Neuronal stem cell (in vitro differentiated cells): ENCODE data around the gene HTR7.
A peak's percentile ranks its signal among the peaks of the same experiment; 100 is the strongest.

Experiments
- DNase-seq: peaks from one replicate; pipeline ENCODE4 v3.0.0-alpha.2; 2013; ENCODE audit warnings: low spot score
- H2AFZ ChIP-seq: one replicate; pipeline ENCODE4 v1.6.1; 2013; ENCODE audit warnings: mild to moderate bottlenecking, low read length, inconsistent platforms
- H2AK5ac ChIP-seq: 2 replicates; pipeline ENCODE4 v1.6.1; 2013; ENCODE audit warnings: low read depth, mild to moderate bottlenecking, inconsistent platforms, low read length, moderate library complexity, mixed read lengths
- H2BK120ac ChIP-seq: 2 replicates; pipeline ENCODE4 v1.6.1; 2013; ENCODE audit warnings: low read depth, mild to moderate bottlenecking, inconsistent platforms, low read length, moderate library complexity, mixed read lengths
- H2BK12ac ChIP-seq: one replicate; pipeline ENCODE4 v1.6.1; 2013; ENCODE audit warnings: low read length, inconsistent platforms
- H2BK15ac ChIP-seq: 2 replicates; pipeline ENCODE4 v1.6.1; 2013; ENCODE audit warnings: mild to moderate bottlenecking, low read length, inconsistent platforms, mixed read lengths
- H2BK5ac ChIP-seq: one replicate; pipeline ENCODE4 v1.6.1; 2013; ENCODE audit warnings: inconsistent platforms, mild to moderate bottlenecking, low read length, moderate library complexity
- H3K14ac ChIP-seq: one replicate; pipeline ENCODE4 v1.6.1; 2013; ENCODE audit warnings: low read length, inconsistent platforms
- H3K18ac ChIP-seq: 2 replicates; pipeline ENCODE4 v1.6.1; 2013; ENCODE audit warnings: low read length, inconsistent platforms
- H3K23ac ChIP-seq: 2 replicates; pipeline ENCODE4 v1.6.1; 2013; ENCODE audit warnings: low read depth, mild to moderate bottlenecking, mixed read lengths, low read length, inconsistent platforms; ENCODE audit not compliant: poor library complexity
- H3K27ac ChIP-seq: replicated peaks from 3 replicates; pipeline ENCODE4 v1.5.1; 2013; ENCODE audit warnings: low read length, inconsistent platforms
- H3K27me3 ChIP-seq, 3 experiments: 2 replicates each; pipeline ENCODE4 v1.6.1; 2013; ENCODE audit warnings: low read length in 3 of 3, mild to moderate bottlenecking in 2 of 3, inconsistent platforms in 1 of 3, low read depth in 1 of 3, mixed read lengths in 1 of 3, moderate library complexity in 1 of 3; ENCODE audit not compliant: control insufficient read depth in 3 of 3, insufficient read depth in 3 of 3
- H3K36me3 ChIP-seq, 2 donors: replicated peaks in 1 of 2; 2 replicates each; pipeline ENCODE4 v1.6.1; 2013; ENCODE audit warnings: low read length in 2 of 2; ENCODE audit not compliant: control insufficient read depth in 2 of 2, insufficient read depth in 2 of 2
- H3K4ac ChIP-seq: 2 replicates; pipeline ENCODE4 v1.6.1; 2013; ENCODE audit warnings: inconsistent platforms, mild to moderate bottlenecking, low read length, moderate library complexity
- H3K4me1 ChIP-seq, 2 donors: 1 replicate in 1 of 2; 2 replicates in 1 of 2; pipeline ENCODE4 v1.6.1; 2013; ENCODE audit warnings: low read length in 2 of 2, low read depth in 1 of 2; ENCODE audit not compliant: control insufficient read depth in 2 of 2, insufficient read depth in 1 of 2
- H3K4me2 ChIP-seq: one replicate; pipeline ENCODE4 v1.6.1; 2013; ENCODE audit warnings: mild to moderate bottlenecking, low read length, inconsistent platforms; ENCODE audit not compliant: insufficient read depth, poor library complexity, severe bottlenecking
- H3K4me3 ChIP-seq, 2 donors: 2 replicates each; pipeline ENCODE4 v1.5.1; 2013; ENCODE audit warnings: low read length in 2 of 2, mild to moderate bottlenecking in 2 of 2, inconsistent platforms in 1 of 2, moderate library complexity in 1 of 2
- H3K79me1 ChIP-seq: one replicate; pipeline ENCODE4 v1.6.1; 2013; ENCODE audit warnings: low read depth, mild to moderate bottlenecking, inconsistent platforms, low read length, moderate library complexity
- H3K9ac ChIP-seq: one replicate; pipeline ENCODE4 v1.6.1; 2013; ENCODE audit warnings: mild to moderate bottlenecking, low read depth, low read length, inconsistent platforms; ENCODE audit not compliant: poor library complexity
- H3K9me3 ChIP-seq, 2 donors: replicated peaks in 1 of 2; 2 replicates each; pipeline versions ENCODE3 to v1.6.1; 2013; ENCODE audit warnings: low read length in 2 of 2, mild to moderate bottlenecking in 2 of 2, inconsistent platforms in 1 of 2, low read depth in 1 of 2, mixed read lengths in 1 of 2, moderate library complexity in 1 of 2; ENCODE audit not compliant: control insufficient read depth in 2 of 2, insufficient read depth in 1 of 2
- H4K8ac ChIP-seq: one replicate; pipeline ENCODE4 v1.6.1; 2013; ENCODE audit warnings: low read depth, mild to moderate bottlenecking, inconsistent platforms, low read length, moderate library complexity
- H4K91ac ChIP-seq: one replicate; pipeline ENCODE4 v1.6.1; 2013; ENCODE audit warnings: low read length, low read depth, mild to moderate bottlenecking, inconsistent platforms; ENCODE audit not compliant: poor library complexity
- WGBS, 2 donors: extraction: QIAGEN DNeasy Blood & Tissue Kit; methylation state at CpG; one replicate each; pipeline ENCODE4 v1.1.7; 2013; ENCODE audit warnings: missing lambda C conversion rate in 2 of 2, mixed read lengths in 1 of 2; ENCODE audit not compliant: insufficient read length in 2 of 2, insufficient replicate concordance in 1 of 2; ENCODE audit errors: extremely low coverage in 2 of 2; 5-methylcytosine and 5-hydroxymethylcytosine counted together

HTR7 gene

GRCh38 chr10:90732581-90732980 lies 125.3 kb downstream of the HTR7 start:
- Histone ChIP-seq H2BK120ac (no peak overlapping the region), H2AFZ (no peak overlapping the region), H3K79me1 (no peaks in the 10 kb centered on the region), H4K91ac (no peak overlapping the region), H3K4me3 (no peak overlapping the region), H3K23ac (no peak overlapping the region), H3K4me2 (no peak overlapping the region), H3K18ac (no peak overlapping the region), H3K4ac (no peak overlapping the region), H3K9ac (no peak overlapping the region), H3K27ac (no peak overlapping the region), H3K27me3 (no peaks in the 10 kb centered on the region), H2BK12ac (no peak overlapping the region), H3K14ac (no peak overlapping the region), H3K9me3 (no peaks in the 10 kb centered on the region), H2AK5ac (no peak overlapping the region), H3K36me3 (no peaks in the 10 kb centered on the region), H3K4me1 (no peaks in the 10 kb centered on the region), H2BK15ac (no peak overlapping the region), H4K8ac (no peak overlapping the region), H2BK5ac (no peak overlapping the region)
- WGBS, 2 donors, result no CpG with 5 or more reads among the region's 3 CpGs
- DNase-seq, result no peak

DNA sequence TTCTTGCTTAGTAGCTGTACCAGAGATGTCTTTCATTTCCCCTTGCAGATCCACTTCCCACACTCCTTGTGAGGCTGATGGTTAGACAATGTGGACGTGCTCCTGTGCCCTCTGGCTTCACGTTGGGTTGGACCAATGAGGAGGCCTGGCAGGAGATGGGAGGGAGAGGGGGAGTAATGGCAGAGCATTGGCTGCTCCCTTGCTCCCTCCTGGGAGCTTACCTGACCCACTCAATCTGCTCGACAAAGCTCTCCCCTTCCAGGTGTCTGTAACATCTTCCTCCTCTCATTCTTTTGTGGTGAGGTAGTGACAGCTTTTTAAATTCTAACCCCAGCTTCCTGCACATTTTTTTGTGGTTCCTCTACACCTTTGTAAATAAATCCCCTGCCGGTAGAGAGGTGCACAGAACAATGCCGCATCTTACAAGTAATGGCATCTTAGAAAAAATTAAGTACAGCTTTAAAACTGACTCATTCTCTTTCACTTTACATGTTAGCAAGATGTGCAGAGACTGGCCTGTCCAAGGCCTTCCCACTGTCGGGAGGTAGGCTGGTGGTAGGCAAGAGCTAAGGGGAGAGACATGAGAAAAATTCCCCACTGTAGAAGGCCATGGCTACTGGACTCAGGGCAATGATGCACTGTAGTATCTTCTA lies 134.3 kb downstream of the HTR7 start:
- no peak overlapping the region for H4K8ac ChIP-seq
- H3K4ac ChIP-seq, result no peak overlapping the region
- no peaks in the 10 kb centered on the region for H3K9me3 ChIP-seq
- no peak for DNase-seq
- no peak overlapping the region for H2AFZ ChIP-seq
- H3K36me3 ChIP-seq, result no peaks in the 10 kb centered on the region
- H3K9ac ChIP-seq, result no peak overlapping the region
- H3K14ac ChIP-seq, result no peak overlapping the region
- no peak overlapping the region for H3K18ac ChIP-seq
- H3K4me1 ChIP-seq, result peaks cover 0 to 2% of the 10 kb centered on the region in 2 donors
- H2BK120ac ChIP-seq, result no peak overlapping the region
- H3K23ac ChIP-seq, result no peak overlapping the region
- no peak overlapping the region for H2BK12ac ChIP-seq
- H3K4me2 ChIP-seq, result no peak overlapping the region
- H3K27ac ChIP-seq, result no peak overlapping the region
- H2AK5ac ChIP-seq, result no peak overlapping the region
- H4K91ac ChIP-seq, result no peak overlapping the region
- no peaks in the 10 kb centered on the region for H3K79me1 ChIP-seq
- H3K4me3 ChIP-seq, result no peak overlapping the region
- no peak overlapping the region for H2BK5ac ChIP-seq
- no peaks in the 10 kb centered on the region for H3K27me3 ChIP-seq
- H2BK15ac ChIP-seq, result no peak overlapping the region
- no CpG with 5 or more reads among the region's 6 CpGs for WGBS, 2 donors

- Histone ChIP-seq H2BK12ac (no peak overlapping the region), H4K91ac (no peak overlapping the region), H3K14ac (no peak overlapping the region), H3K4me2 (no peak overlapping the region), H4K8ac (no peak overlapping the region), H3K18ac (no peak overlapping the region), H3K4ac (no peak overlapping the region), H2BK120ac (no peak overlapping the region), H3K9me3 (no peaks in the 10 kb centered on the region), H3K79me1 (no peaks in the 10 kb centered on the region), H3K27me3 (no peaks in the 10 kb centered on the region), H2AFZ (no peak overlapping the region), H2BK5ac (no peak overlapping the region), H2BK15ac (no peak overlapping the region), H3K9ac (no peak overlapping the region), H2AK5ac (no peak overlapping the region), H3K36me3 (no peaks in the 10 kb centered on the region), H3K23ac (no peak overlapping the region), H3K27ac (no peak overlapping the region), H3K4me1 (peaks cover 0 to 2% of the 10 kb centered on the region in 2 donors), H3K4me3 (no peak overlapping the region)
- DNase-seq, result no peak
- WGBS, 2 donors, result no CpG with 5 or more reads among the region's 5 CpGs
These were observed 135.0 kb downstream of the HTR7 start for GRCh38 chr10:90722832-90723231.

- Histone ChIP-seq H3K9ac (no peak overlapping the region), H3K18ac (no peak overlapping the region), H3K4me3 (no peak overlapping the region), H3K9me3 (no peaks in the 10 kb centered on the region), H3K27ac (no peak overlapping the region), H3K4me1 (no peaks in the 10 kb centered on the region), H3K4me2 (peak overlapping the region; percentile 18), H3K27me3 (no peaks in the 10 kb centered on the region), H2AK5ac (no peak overlapping the region), H2AFZ (no peak overlapping the region), H3K14ac (no peak overlapping the region), H4K91ac (no peak overlapping the region), H3K4ac (no peak overlapping the region), H2BK5ac (no peak overlapping the region), H2BK15ac (no peak overlapping the region), H2BK120ac (no peak overlapping the region), H3K36me3 (no peaks in the 10 kb centered on the region), H2BK12ac (no peak overlapping the region), H3K23ac (no peak overlapping the region), H3K79me1 (no peaks in the 10 kb centered on the region), H4K8ac (no peak overlapping the region)
- DNase-seq, result no peak
- no CpG with 5 or more reads among the region's 3 CpGs for WGBS, 2 donors
These were observed 139.7 kb downstream of the HTR7 start for GRCh38 chr10:90718182-90718581.
